GM19372 (cell line): ENCODE results near the gene TRPM1.
"Not testable (repeated sequence)": the region's sequence is repeated elsewhere in the genome, so short reads cannot be mapped to it uniquely, and the experiment has no call there.

Experiments used
- ATAC-seq: cut with Tn5 transposase; IDR thresholded peaks from one replicate; pipeline ENCODE4 v1.9.1; 2021; ENCODE audit warnings: mild to moderate bottlenecking, low read depth, moderate library complexity; ENCODE audit not compliant: unreplicated experiment

The TRPM1 gene

GRCh38 chr15:31127596-31128261 lies 26.2 kb upstream of the TRPM1 start:
- ATAC-seq, result no peak

- no peak for ATAC-seq
Observed at GRCh38 chr15:31125061-31125460, 23.5 kb upstream of the TRPM1 start.

- no peak for ATAC-seq
Observed at GRCh38 chr15:31116423-31117030, 15.0 kb upstream of the TRPM1 start.

- no peak for ATAC-seq
Observed at GRCh38 chr15:31111091-31111647, 9.6 kb upstream of the TRPM1 start.

GRCh38 chr15:31108836-31109235 lies 7.3 kb upstream of the TRPM1 start:
- ATAC-seq, result no peak

- no peak for ATAC-seq
Observed at GRCh38 chr15:31106495-31107300, 5.2 kb upstream of the TRPM1 start.

GRCh38 chr15:31104003-31104402 lies 2.5 kb upstream of the TRPM1 start:
- no peak for ATAC-seq

GRCh38 chr15:31102374-31103342 lies 1.1 kb upstream of the TRPM1 start:
- no peak for ATAC-seq

GRCh38 chr15:31102039-31102321 lies 455 bp upstream of the TRPM1 start:
- no peak for ATAC-seq

- no peak for ATAC-seq
Observed at GRCh38 chr15:31100738-31101137, 787 bp downstream of the TRPM1 start.

GRCh38 chr15:31098953-31099740 lies 2.4 kb downstream of the TRPM1 start:
- ATAC-seq, result no peak

- no peak for ATAC-seq
Observed at GRCh38 chr15:31098491-31098917, 3.0 kb downstream of the TRPM1 start.

- ATAC-seq, result no peak
Observed at GRCh38 chr15:31096563-31096962, 5.0 kb downstream of the TRPM1 start.

- no peak for ATAC-seq
Observed at GRCh38 chr15:31091481-31091880, 10.0 kb downstream of the TRPM1 start.

- ATAC-seq, result no peak
Observed at GRCh38 chr15:31090766-31091165, 10.8 kb downstream of the TRPM1 start.

GRCh38 chr15:31089368-31090047 lies 12.0 kb downstream of the TRPM1 start:
- ATAC-seq, result no peak

- ATAC-seq, result no peak
Observed at GRCh38 chr15:31088672-31089367, 12.7 kb downstream of the TRPM1 start.

- not testable (repeated sequence) for ATAC-seq
Observed at GRCh38 chr15:31088041-31088440, 13.5 kb downstream of the TRPM1 start.
